Parathyroid adenoma (tissue), 2 donors: ENCODE measurements around the gene NBAS.

Experiments used
- H2AFZ ChIP-seq: fragments of 300-600 bp; sonication (generic); one replicate; pipeline ENCODE4 v1.7.0; 2017; ENCODE audit warnings: antibody characterized with exemption, mild to moderate bottlenecking
- H3K27ac ChIP-seq: fragments of 300-600 bp; sonication (generic); one replicate; pipeline ENCODE4 v1.7.0; 2017
- H3K27me3 ChIP-seq: fragments of 300-600 bp; sonication (generic); one replicate; pipeline ENCODE4 v1.7.0; 2017; ENCODE audit warnings: low read length; ENCODE audit not compliant: control insufficient read depth, insufficient read depth
- H3K36me3 ChIP-seq: fragments of 300-600 bp; sonication (generic); one replicate; pipeline ENCODE4 v1.7.0; 2017; ENCODE audit warnings: low read length; ENCODE audit not compliant: control insufficient read depth, insufficient read depth
- H3K4me1 ChIP-seq: fragments of 300-600 bp; sonication (generic); one replicate; pipeline ENCODE4 v1.7.0; 2017; ENCODE audit warnings: control low read depth
- H3K4me2 ChIP-seq: fragments of 300-600 bp; sonication (generic); one replicate; pipeline ENCODE4 v1.7.0; 2017; ENCODE audit warnings: low read length
- H3K4me3 ChIP-seq: fragments of 300-600 bp; sonication (generic); one replicate; pipeline ENCODE4 v1.7.0; 2017; ENCODE audit warnings: low read depth, low read length
- H3K79me2 ChIP-seq: fragments of 300-600 bp; sonication (generic); one replicate; pipeline ENCODE4 v1.7.0; 2017; ENCODE audit warnings: control low read depth
- H3K9ac ChIP-seq: fragments of 300-600 bp; sonication (generic); one replicate; pipeline ENCODE4 v1.7.0; 2017; ENCODE audit warnings: mild to moderate bottlenecking
- H3K9me3 ChIP-seq: fragments of 300-600 bp; sonication (generic); one replicate; pipeline ENCODE4 v1.7.0; 2017; ENCODE audit warnings: low read length; ENCODE audit not compliant: control insufficient read depth
- CTCF ChIP-seq: fragments of 300-600 bp; sonication (generic); IDR thresholded peaks from one replicate; pipeline ENCODE4 v1.7.0; 2017; ENCODE audit warnings: antibody characterized with exemption, mild to moderate bottlenecking
- donor health status: primary hyperparathyroidism.

Gene NBAS

DNA sequence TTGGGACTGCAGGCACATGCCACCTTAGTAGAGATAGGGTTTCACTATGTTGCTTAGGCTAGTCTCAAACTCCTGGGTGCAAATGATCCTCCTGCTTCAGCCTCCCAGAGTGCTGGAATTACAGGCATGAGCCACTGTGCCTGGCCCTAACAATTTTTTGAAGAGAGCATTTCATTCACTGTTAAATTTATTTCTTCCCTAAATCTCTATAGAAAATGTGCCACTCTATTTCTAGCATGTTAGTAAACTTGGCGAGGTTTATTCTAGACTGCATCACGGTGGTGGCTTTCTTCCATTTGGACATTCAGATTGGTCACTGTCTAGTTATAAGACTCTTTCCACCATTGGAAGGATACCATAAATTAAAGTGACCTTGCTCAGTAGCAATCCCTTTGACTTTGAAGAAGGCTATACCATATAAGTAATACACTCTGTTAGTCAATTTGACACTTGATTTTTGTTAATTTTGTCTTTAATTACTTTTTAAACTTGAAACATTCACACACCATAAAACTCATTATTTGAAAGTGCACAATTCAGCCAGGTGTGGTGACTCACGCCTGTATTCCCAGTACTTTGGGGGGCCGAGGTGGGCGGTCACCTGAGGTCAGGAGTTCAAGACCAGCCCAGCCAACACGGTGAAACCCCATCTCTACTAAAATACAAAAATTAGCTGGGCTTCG lies 46.7 kb upstream of the NBAS start:
- TF ChIP-seq CTCF = no peak

GRCh38 chr2:15606481-15607441 lies 45.6 kb upstream of the NBAS start:
- no peak for TF ChIP-seq CTCF
- Histone ChIP-seq H3K27me3 (no peaks in the 10 kb centered on the region), H2AFZ (no peak overlapping the region), H3K9ac (no peak overlapping the region), H3K4me1 (no peaks in the 10 kb centered on the region), H3K27ac (no peak overlapping the region), H3K36me3 (no peaks in the 10 kb centered on the region), H3K4me3 (no peak overlapping the region), H3K9me3 (no peaks in the 10 kb centered on the region), H3K79me2 (no peaks in the 10 kb centered on the region), H3K4me2 (no peak overlapping the region)

More for the DNA sequence above, 46.7 kb upstream of the NBAS start:
- no peak overlapping the region for H2AFZ ChIP-seq
- H3K4me2 ChIP-seq = no peak overlapping the region
- H3K79me2 ChIP-seq = no peaks in the 10 kb centered on the region
- no peaks in the 10 kb centered on the region for H3K4me1 ChIP-seq
- no peaks in the 10 kb centered on the region for H3K36me3 ChIP-seq
- no peaks in the 10 kb centered on the region for H3K27me3 ChIP-seq
- H3K4me3 ChIP-seq = no peak overlapping the region
- H3K9me3 ChIP-seq = no peaks in the 10 kb centered on the region
- H3K9ac ChIP-seq = no peak overlapping the region
- H3K27ac ChIP-seq = no peak overlapping the region

- Histone ChIP-seq H3K9me3 (no peaks in the 10 kb centered on the region), H3K4me3 (no peak overlapping the region), H3K4me1 (no peaks in the 10 kb centered on the region), H3K4me2 (no peak overlapping the region), H3K27me3 (no peaks in the 10 kb centered on the region), H3K9ac (no peak overlapping the region), H3K79me2 (no peaks in the 10 kb centered on the region), H3K36me3 (no peaks in the 10 kb centered on the region), H2AFZ (no peak overlapping the region), H3K27ac (no peak overlapping the region)
- TF ChIP-seq CTCF = no peak
Measured at GRCh38 chr2:15605721-15606120, 44.6 kb upstream of the NBAS start.

DNA sequence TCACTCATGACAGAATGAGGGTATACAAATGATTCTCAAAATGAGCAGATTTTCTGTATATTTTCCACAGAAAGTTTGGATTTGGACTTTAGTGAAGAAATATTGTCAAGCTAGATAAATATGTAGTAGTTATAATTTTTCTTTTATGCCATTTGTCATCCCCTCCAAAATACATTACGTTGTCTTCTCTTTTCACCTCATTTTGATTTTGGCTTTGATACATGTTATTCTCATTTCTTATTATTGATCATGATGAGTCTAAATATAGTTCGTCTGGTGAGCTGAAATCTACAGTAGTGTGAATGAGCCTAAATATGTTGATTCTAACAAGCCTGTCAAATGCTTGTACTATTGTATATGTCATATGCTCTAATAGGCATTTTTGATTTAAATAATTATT lies 42.8 kb upstream of the NBAS start:
- Histone ChIP-seq H3K4me3 (no peak overlapping the region), H2AFZ (no peak overlapping the region), H3K4me1 (no peaks in the 10 kb centered on the region), H3K9me3 (no peaks in the 10 kb centered on the region), H3K27ac (no peak overlapping the region), H3K4me2 (no peak overlapping the region), H3K27me3 (no peaks in the 10 kb centered on the region), H3K79me2 (no peaks in the 10 kb centered on the region), H3K36me3 (no peaks in the 10 kb centered on the region), H3K9ac (no peak overlapping the region)
- no peak for TF ChIP-seq CTCF
